MM.1S (cell line): Measurements from ENCODE around the gene ADGRV1.
A peak's percentile ranks its signal among the peaks of the same experiment; 100 is the strongest.

Experiments used
- DNase-seq: peaks from one replicate; pipeline ENCODE4 v3.0.0-alpha.2; 2015
- H2AFZ ChIP-seq: fragments of 300-600 bp; sonication (generic); 2 replicates; pipeline ENCODE4 v1.6.0; 2016; ENCODE audit warnings: antibody characterized with exemption, low read length
- H3F3A ChIP-seq: fragments of 300-600 bp; sonication (generic); 2 replicates; pipeline ENCODE4 v1.6.1; 2016; ENCODE audit warnings: mild to moderate bottlenecking, antibody characterized with exemption, low read length, moderate library complexity, mixed read lengths; ENCODE audit not compliant: insufficient read depth
- H3K27ac ChIP-seq: fragments of 300-600 bp; sonication (generic); 2 replicates; pipeline ENCODE4 v1.5.1; 2016; ENCODE audit warnings: mild to moderate bottlenecking, low read length
- H3K27me3 ChIP-seq: fragments of 300-600 bp; sonication (generic); replicated peaks from 2 replicates; pipeline ENCODE4 v1.6.0; 2016; ENCODE audit warnings: low read length; ENCODE audit not compliant: insufficient read depth
- H3K36me3 ChIP-seq: fragments of 300-600 bp; sonication (generic); replicated peaks from 2 replicates; pipeline ENCODE4 v1.6.1; 2016; ENCODE audit warnings: mild to moderate bottlenecking, low read length, mixed read lengths; ENCODE audit not compliant: insufficient read depth
- H3K4me1 ChIP-seq: fragments of 300-600 bp; sonication (generic); 2 replicates; pipeline ENCODE4 v1.6.1; 2016; ENCODE audit warnings: low read length, mixed read lengths
- H3K4me2 ChIP-seq: fragments of 300-600 bp; sonication (generic); 2 replicates; pipeline ENCODE4 v1.6.0; 2016; ENCODE audit warnings: low read depth, low read length
- H3K4me3 ChIP-seq: fragments of 300-600 bp; sonication (generic); 2 replicates; pipeline ENCODE4 v1.5.1; 2016; ENCODE audit warnings: low read length, mixed read lengths
- H3K79me2 ChIP-seq: fragments of 300-600 bp; sonication (generic); 2 replicates; pipeline ENCODE4 v1.6.1; 2016; ENCODE audit warnings: mixed run types, low read length, mixed read lengths
- H3K9ac ChIP-seq: fragments of 300-600 bp; sonication (generic); 2 replicates; pipeline ENCODE4 v1.6.1; 2016; ENCODE audit warnings: low read length, mixed read lengths
- H3K9me2 ChIP-seq: fragments of 300-600 bp; sonication (generic); replicated peaks from 2 replicates; pipeline ENCODE4 v1.6.1; 2016; ENCODE audit warnings: mild to moderate bottlenecking, low read length, mixed read lengths; ENCODE audit not compliant: insufficient read depth
- H3K9me3 ChIP-seq: fragments of 300-600 bp; sonication (generic); replicated peaks from 2 replicates; pipeline ENCODE4 v1.6.1; 2016; ENCODE audit warnings: mild to moderate bottlenecking, low read length, mixed read lengths; ENCODE audit not compliant: insufficient read depth
- H4K20me1 ChIP-seq: fragments of 300-600 bp; sonication (generic); 2 replicates; pipeline ENCODE4 v1.6.1; 2016; ENCODE audit warnings: mild to moderate bottlenecking, low read length, moderate library complexity, mixed read lengths; ENCODE audit not compliant: insufficient read depth
- EZH2 ChIP-seq: fragments of 300-600 bp; sonication (generic); optimal IDR thresholded peaks from 2 replicates; pipeline ENCODE3; 2017; ENCODE audit warnings: low read depth, mild to moderate bottlenecking, antibody characterized with exemption, low read length, mixed read lengths
- EZH2phosphoT487 ChIP-seq: fragments of 300-600 bp; sonication (generic); IDR thresholded peaks from 2 replicates; pipeline ENCODE4 v1.6.1; 2018; ENCODE audit warnings: antibody characterized with exemption, low read length
- TF ChIP-seq, protein P1 (sequence below): fragments of 300-600 bp; sonication (generic); IDR thresholded peaks from 2 replicates; pipeline ENCODE4 v1.5.1; 2016; ENCODE audit warnings: antibody characterized with exemption, low read length, mixed read lengths

ADGRV1 gene

DNA sequence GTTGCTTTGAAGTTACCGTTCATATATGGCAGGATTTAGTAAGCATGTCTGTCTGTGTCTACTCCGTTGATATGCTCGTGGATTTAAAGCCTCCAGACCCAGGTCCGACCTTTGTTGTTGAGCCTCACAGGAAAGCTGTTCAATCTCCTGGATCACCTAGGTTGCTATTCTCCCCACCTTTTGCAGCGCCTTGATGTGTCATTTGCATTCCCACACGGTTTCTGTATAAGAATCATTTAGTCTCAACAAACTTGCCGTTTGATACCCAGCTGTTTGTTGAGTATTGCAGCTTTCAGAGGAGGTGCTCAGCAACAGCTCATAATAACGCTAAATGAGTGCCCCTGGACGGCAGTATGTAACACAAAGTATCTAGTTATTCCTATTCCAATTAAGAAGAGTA, 1.2 kb upstream of the ADGRV1 start:
- peak overlapping the region; percentile 67; the same call in 1 of the 2 replicates for H3K4me2 ChIP-seq
- H3K9ac ChIP-seq, result no peak overlapping the region

DNA sequence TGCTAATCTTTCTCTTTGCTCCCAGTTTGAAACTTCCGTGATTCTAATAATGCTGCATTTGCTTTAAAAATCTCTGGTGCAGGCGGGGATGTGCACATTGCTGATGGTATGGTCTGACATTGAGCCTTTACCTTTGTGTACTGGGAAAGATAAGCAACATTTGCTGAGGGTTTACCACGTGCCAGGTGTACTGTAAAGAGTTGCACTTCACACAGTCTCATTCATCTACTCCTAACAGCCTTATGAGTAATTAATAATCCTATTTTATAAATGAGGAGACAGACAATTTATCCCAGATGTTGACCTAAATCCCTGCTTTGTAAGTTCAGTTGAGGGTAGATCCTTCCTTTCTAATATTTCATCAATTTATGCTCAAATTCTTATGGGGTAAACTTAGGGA, 726 bp upstream of the ADGRV1 start:
- peak overlapping the region; percentile 62 for H2AFZ ChIP-seq

More for the DNA sequence above, 1.2 kb upstream of the ADGRV1 start:
- Histone ChIP-seq H3K9me2 (no peaks in the 10 kb centered on the region), H2AFZ (no peak overlapping the region), H3K4me1 (peaks cover 8% of the 10 kb centered on the region; the same call in 1 of the 2 replicates), H3K27ac (no peak overlapping the region), H4K20me1 (no peaks in the 10 kb centered on the region), H3K9me3 (no peaks in the 10 kb centered on the region), H3K27me3 (no peaks in the 10 kb centered on the region), H3K36me3 (no peaks in the 10 kb centered on the region), H3K79me2 (0 out of 2 replicates have a peak, but pooled peaks cover 3% of the 10 kb centered on the region), H3K4me3 (no peak overlapping the region), H3F3A (no peaks in the 10 kb centered on the region)
- no peak for TF ChIP-seq EZH2phosphoT487
- TF ChIP-seq EZH2, result no peak
- TF ChIP-seq, protein P1, sequence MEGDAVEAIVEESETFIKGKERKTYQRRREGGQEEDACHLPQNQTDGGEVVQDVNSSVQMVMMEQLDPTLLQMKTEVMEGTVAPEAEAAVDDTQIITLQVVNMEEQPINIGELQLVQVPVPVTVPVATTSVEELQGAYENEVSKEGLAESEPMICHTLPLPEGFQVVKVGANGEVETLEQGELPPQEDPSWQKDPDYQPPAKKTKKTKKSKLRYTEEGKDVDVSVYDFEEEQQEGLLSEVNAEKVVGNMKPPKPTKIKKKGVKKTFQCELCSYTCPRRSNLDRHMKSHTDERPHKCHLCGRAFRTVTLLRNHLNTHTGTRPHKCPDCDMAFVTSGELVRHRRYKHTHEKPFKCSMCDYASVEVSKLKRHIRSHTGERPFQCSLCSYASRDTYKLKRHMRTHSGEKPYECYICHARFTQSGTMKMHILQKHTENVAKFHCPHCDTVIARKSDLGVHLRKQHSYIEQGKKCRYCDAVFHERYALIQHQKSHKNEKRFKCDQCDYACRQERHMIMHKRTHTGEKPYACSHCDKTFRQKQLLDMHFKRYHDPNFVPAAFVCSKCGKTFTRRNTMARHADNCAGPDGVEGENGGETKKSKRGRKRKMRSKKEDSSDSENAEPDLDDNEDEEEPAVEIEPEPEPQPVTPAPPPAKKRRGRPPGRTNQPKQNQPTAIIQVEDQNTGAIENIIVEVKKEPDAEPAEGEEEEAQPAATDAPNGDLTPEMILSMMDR, result no peak
- no peak for DNase-seq

DNA sequence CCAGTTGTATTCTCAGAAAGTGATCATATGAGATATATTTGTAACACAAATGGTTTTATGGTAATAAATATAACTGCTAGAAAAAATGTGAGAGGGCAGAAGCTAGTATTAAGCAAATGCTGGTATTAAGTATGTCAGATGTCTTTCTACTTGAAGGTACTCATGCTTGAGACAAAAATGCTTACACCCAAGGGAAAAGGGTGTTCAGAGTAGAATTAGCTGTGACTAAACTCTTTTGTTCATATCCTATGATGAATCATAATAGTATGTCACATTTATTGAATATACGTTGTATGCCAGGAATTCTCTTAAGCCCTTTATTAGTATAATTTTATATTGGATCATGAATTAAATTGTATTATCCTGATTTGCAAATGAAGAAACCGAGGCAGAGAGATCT, 2.2 kb downstream of the ADGRV1 start:
- H3K9ac ChIP-seq, result no peak overlapping the region
- no peak overlapping the region for H3K4me2 ChIP-seq
- H3K4me1 ChIP-seq, result peaks cover 8% of the 10 kb centered on the region; the same call in 1 of the 2 replicates
- H3K9me2 ChIP-seq, result no peaks in the 10 kb centered on the region
- H3K36me3 ChIP-seq, result no peaks in the 10 kb centered on the region
- H2AFZ ChIP-seq, result no peak overlapping the region
- TF ChIP-seq, protein P1, result no peak
- no peak for TF ChIP-seq EZH2
- TF ChIP-seq EZH2phosphoT487, result no peak
- H3K4me3 ChIP-seq, result no peak overlapping the region
- no peaks in the 10 kb centered on the region for H3K9me3 ChIP-seq
- no peak overlapping the region for H3K27ac ChIP-seq
- H3K27me3 ChIP-seq, result no peaks in the 10 kb centered on the region
- no peaks in the 10 kb centered on the region for H3F3A ChIP-seq
- no peak for DNase-seq
- 0 out of 2 replicates have a peak, but pooled peaks cover 3% of the 10 kb centered on the region for H3K79me2 ChIP-seq
- H4K20me1 ChIP-seq, result no peaks in the 10 kb centered on the region

More for the DNA sequence above, 726 bp upstream of the ADGRV1 start:
- Histone ChIP-seq H4K20me1 (no peaks in the 10 kb centered on the region), H3K4me2 (peak overlapping the region; percentile 67), H3K9me2 (no peaks in the 10 kb centered on the region), H3K79me2 (0 out of 2 replicates have a peak, but pooled peaks cover 3% of the 10 kb centered on the region), H3K4me3 (peak overlapping the region; percentile 62), H3K4me1 (peaks cover 8% of the 10 kb centered on the region; the same call in 1 of the 2 replicates), H3K27ac (no peak overlapping the region), H3K9ac (peak overlapping the region; percentile 18; the same call in 1 of the 2 replicates), H3K27me3 (no peaks in the 10 kb centered on the region), H3F3A (no peaks in the 10 kb centered on the region), H3K9me3 (no peaks in the 10 kb centered on the region), H3K36me3 (no peaks in the 10 kb centered on the region)
- peak; percentile 19 for DNase-seq
- no peak for TF ChIP-seq EZH2
- TF ChIP-seq, protein P1, result no peak
- TF ChIP-seq EZH2phosphoT487, result no peak
